Urothelium cell line (cell line): ENCODE measurements around the gene TUBA4B.
"Not testable (repeated sequence)": the region's sequence is repeated elsewhere in the genome, so short reads cannot be mapped to it uniquely, and the experiment has no call there.

Source experiments
- DNase-seq: peaks from one replicate; pipeline ENCODE4 v3.0.0; 2011; ENCODE audit warnings: low spot score, mixed read lengths
- FAIRE-seq: peaks from 2 replicates; lab custom pipeline; 2011; peaks lifted over from hg19 to GRCh38; lab: Jason Lieb, UNC

The TUBA4B gene

GRCh38 chr2:219309278-219309677 lies 56.2 kb downstream of the TUBA4B start, which contains the start of gene PTPRN:
Gene PTPRN (minus strand): TSS chr2:219309401. CDS start chr2:219309332, 69 bp downstream.
- FAIRE-seq, result peak; percentile 92
- peak; percentile 74 for DNase-seq

DNA sequence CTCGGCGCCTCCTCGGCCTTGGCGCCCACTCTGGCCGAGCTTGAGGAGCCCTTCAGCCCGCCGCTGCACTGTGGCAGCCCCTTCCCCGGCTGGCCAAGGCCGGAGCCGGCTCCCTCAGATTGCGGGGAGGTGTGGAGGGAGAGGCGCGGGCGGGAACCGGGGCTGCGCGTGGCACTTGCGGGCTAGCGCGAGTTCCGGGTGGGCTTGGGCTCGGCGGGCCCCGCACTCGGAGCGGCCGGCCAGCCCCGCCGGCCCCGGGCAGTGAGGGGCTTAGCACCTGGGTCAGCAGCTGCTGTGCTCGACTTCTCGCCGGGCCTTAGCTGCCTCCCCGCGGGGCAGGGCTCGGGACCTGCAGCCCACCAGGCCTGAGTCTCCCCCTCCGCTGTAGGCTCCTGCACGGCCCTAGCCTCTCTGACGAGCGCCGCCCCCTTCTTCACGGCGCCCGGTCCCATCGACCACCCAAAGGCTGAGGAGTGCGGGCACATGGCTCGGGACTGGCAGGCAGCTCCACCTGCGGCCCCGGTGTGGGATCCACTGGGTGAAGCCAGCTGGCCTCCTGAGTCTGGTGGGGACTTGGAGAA lies 59.7 kb downstream of the TUBA4B start:
- not testable (repeated sequence) for DNase-seq, FAIRE-seq

DNA sequence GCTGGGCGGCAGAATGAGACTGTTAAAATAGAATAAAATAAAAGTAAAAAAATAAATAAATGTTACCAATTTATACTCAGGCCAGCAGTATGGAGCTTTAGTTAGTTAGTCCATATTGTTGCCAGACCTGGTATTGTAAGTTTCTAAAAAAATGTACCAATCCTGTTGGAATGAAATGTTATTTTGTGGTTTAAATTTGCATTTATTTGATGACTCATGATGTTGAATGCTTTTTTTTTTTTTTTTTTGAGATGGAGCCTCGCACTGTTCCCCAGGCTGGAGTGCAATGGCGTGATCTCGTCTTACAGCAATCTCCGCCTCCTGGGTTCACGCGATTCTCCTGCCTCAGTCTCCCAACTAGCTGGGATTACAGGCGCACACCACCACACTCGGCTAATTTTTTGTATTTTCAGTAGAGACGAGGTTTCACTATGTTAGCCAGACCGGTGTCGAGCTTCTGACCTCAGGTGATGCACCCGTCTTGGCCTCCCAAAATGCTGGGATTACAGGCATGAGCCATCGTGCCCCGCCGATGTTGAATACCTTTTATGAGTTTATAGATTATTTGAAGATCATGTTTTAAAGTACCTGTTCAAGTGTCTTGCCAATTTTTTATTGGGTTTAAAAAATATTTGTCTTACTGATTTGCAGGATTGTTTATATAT lies 61.9 kb downstream of the TUBA4B start:
- DNase-seq, result no peak
- no peak for FAIRE-seq
